Bronchial epithelial cell (primary cell): Measurements from ENCODE around the gene SRGN. TPM values are rescaled to one million over a fixed set of nuclear protein-coding genes. Genes with fewer than 3 reads are reported as not detected.

ENCODE experiments used
- DNase-seq: peaks from one replicate; pipeline ENCODE4 v3.0.0-alpha.2; 2010; ENCODE audit warnings: low read depth
- FAIRE-seq: peaks from 2 replicates; lab custom pipeline; 2011; peaks lifted over from hg19 to GRCh38; lab: Jason Lieb, UNC
- H3K27me3 ChIP-seq: 2 replicates; pipeline ENCODE4 v1.5.1; 2011; ENCODE audit warnings: low read length; ENCODE audit not compliant: control insufficient read depth, insufficient read depth
- H3K36me3 ChIP-seq: 2 replicates; pipeline ENCODE4 v1.5.1; 2011; ENCODE audit warnings: low read length; ENCODE audit not compliant: control insufficient read depth, insufficient read depth
- H3K4me3 ChIP-seq: 2 replicates; pipeline ENCODE4 v1.5.1; 2011; ENCODE audit warnings: mild to moderate bottlenecking, low read depth, low read length, control low read depth
- CTCF ChIP-seq: IDR thresholded peaks from 2 replicates; pipeline ENCODE4 v1.5.1; 2011; ENCODE audit warnings: mild to moderate bottlenecking, moderate library complexity, low read length, control low read depth, inconsistent platforms; ENCODE audit not compliant: insufficient read depth, severe bottlenecking
- total RNA-seq: library from RNA; depleted of rRNA; stranded (reverse); fragments of >200 nt; gene quantifications from 2 replicates; pipeline ENCODE4 v1.2.1, GENCODE V29; 2014

The SRGN gene
- total RNA-seq, 1 donor from 2014 or later = 0.26 TPM

- no peak for TF ChIP-seq CTCF
- DNase-seq = no peak
- no peaks in the 10 kb centered on the region for H3K36me3 ChIP-seq
- H3K27me3 ChIP-seq = no peaks in the 10 kb centered on the region
- H3K4me3 ChIP-seq = no peak overlapping the region
- FAIRE-seq = no peak
Observed at GRCh38 chr10:69074532-69074931, 13.4 kb upstream of the SRGN start.

- DNase-seq = no peak
- no peak overlapping the region for H3K4me3 ChIP-seq
- no peak for FAIRE-seq
- no peaks in the 10 kb centered on the region for H3K27me3 ChIP-seq
- no peak for TF ChIP-seq CTCF
- H3K36me3 ChIP-seq = no peaks in the 10 kb centered on the region
Observed at GRCh38 chr10:69075431-69075830, 12.5 kb upstream of the SRGN start.

- Histone ChIP-seq H3K27me3 (no peaks in the 10 kb centered on the region), H3K4me3 (no peak overlapping the region), H3K36me3 (no peaks in the 10 kb centered on the region)
- FAIRE-seq (no peak), DNase-seq (no peak)
- no peak for TF ChIP-seq CTCF
Observed at GRCh38 chr10:69078311-69078710, 9.6 kb upstream of the SRGN start.

GRCh38 chr10:69080226-69080625, 7.7 kb upstream of the SRGN start:
- FAIRE-seq (no peak), DNase-seq (no peak)
- no peak for TF ChIP-seq CTCF
- H3K4me3 ChIP-seq = no peak overlapping the region
- no peaks in the 10 kb centered on the region for H3K27me3 ChIP-seq
- no peaks in the 10 kb centered on the region for H3K36me3 ChIP-seq

- Histone ChIP-seq H3K36me3 (no peaks in the 10 kb centered on the region), H3K4me3 (no peak overlapping the region), H3K27me3 (no peaks in the 10 kb centered on the region)
- TF ChIP-seq CTCF = no peak
- no peak for DNase-seq
- FAIRE-seq = no peak
Observed at GRCh38 chr10:69086001-69086509, 1.8 kb upstream of the SRGN start.

GRCh38 chr10:69088471-69088769, 517 bp downstream of the SRGN start:
- FAIRE-seq = no peak
- no peak overlapping the region for H3K4me3 ChIP-seq
- TF ChIP-seq CTCF = no peak
- no peaks in the 10 kb centered on the region for H3K36me3 ChIP-seq
- DNase-seq = no peak
- no peaks in the 10 kb centered on the region for H3K27me3 ChIP-seq
